H1 (cell line): ENCODE results near the gene FADS6. TPM values are rescaled to one million over a fixed set of nuclear protein-coding genes. Genes with fewer than 3 reads are reported as not detected.

Source experiments
- CTCF ChIA-PET: fragments of 300-600 bp; sonication (Branson Sonifier 250); formaldehyde crosslinking; loops from one replicate; lab custom pipeline; 2021; ENCODE audit not compliant: partially characterized antibody; lab: Charles Lee
- POLR2A ChIA-PET: fragments of 300-600 bp; sonication (Branson Sonifier 250); formaldehyde crosslinking; loops from one replicate; lab custom pipeline; 2021; ENCODE audit warnings: inconsistent platforms; ENCODE audit not compliant: partially characterized antibody; lab: Charles Lee
- DNase-seq, 2 experiments: peaks; one replicate each; pipeline versions ENCODE4 v3.0.0 to v3.0.0-alpha.2; 2010 to 2022; ENCODE audit warnings: low spot score in 2 of 2, low read depth in 1 of 2, mixed read lengths in 1 of 2
- FAIRE-seq: peaks from 2 replicates; lab custom pipeline; 2011; peaks lifted over from hg19 to GRCh38; lab: Jason Lieb, UNC
- H2AFZ ChIP-seq: 2 replicates; pipeline ENCODE4 v1.8.1; 2012; ENCODE audit warnings: low read length, inconsistent platforms
- H2AK5ac ChIP-seq: 2 replicates; pipeline ENCODE4 v1.6.1; 2013; ENCODE audit warnings: low read depth, low read length
- H2BK120ac ChIP-seq: replicated peaks from 2 replicates; pipeline ENCODE3; 2013; ENCODE audit warnings: low read depth, low read length, inconsistent platforms
- H2BK12ac ChIP-seq: 2 replicates; pipeline ENCODE4 v1.6.1; 2013; ENCODE audit warnings: low read depth, low read length
- H2BK15ac ChIP-seq: 2 replicates; pipeline ENCODE4 v1.6.1; 2013; ENCODE audit warnings: low read length
- H2BK20ac ChIP-seq: 2 replicates; pipeline ENCODE4 v1.6.1; 2013; ENCODE audit warnings: low read length
- H2BK5ac ChIP-seq: 2 replicates; pipeline ENCODE4 v1.6.1; 2013; ENCODE audit warnings: low read depth, low read length
- H3K14ac ChIP-seq: 2 replicates; pipeline ENCODE4 v1.6.1; 2013; ENCODE audit warnings: inconsistent platforms; ENCODE audit not compliant: insufficient read length
- H3K18ac ChIP-seq: 2 replicates; pipeline ENCODE4 v1.6.1; 2013; ENCODE audit warnings: low read length; ENCODE audit errors: extremely low read depth
- H3K23ac ChIP-seq: 2 replicates; pipeline ENCODE4 v1.6.1; 2013; ENCODE audit warnings: inconsistent platforms; ENCODE audit not compliant: insufficient read length
- H3K23me2 ChIP-seq: 2 replicates; pipeline ENCODE4 v1.6.1; 2013; ENCODE audit warnings: low read depth, low read length
- H3K27ac ChIP-seq: 2 replicates; pipeline ENCODE4 v1.6.1; 2011; ENCODE audit warnings: low read depth, low read length, inconsistent platforms
- H3K27me3 ChIP-seq, 4 experiments: replicated peaks in 1 of 4; 1 replicate in 1 of 4; 2 replicates in 3 of 4; pipeline versions ENCODE4 v1.6.1 to v1.8.1; 2011 to 2013; ENCODE audit warnings: low read length in 3 of 4, mild to moderate bottlenecking in 3 of 4, inconsistent platforms in 2 of 4, mixed read lengths in 2 of 4, moderate library complexity in 1 of 4; ENCODE audit not compliant: control insufficient read depth in 3 of 4, insufficient read depth in 3 of 4; ENCODE audit errors: extremely low read depth in 1 of 4
- H3K36me3 ChIP-seq, 4 experiments: 2 replicates each; pipeline versions ENCODE4 v1.6.1 to v1.8.1; 2011 to 2013; ENCODE audit warnings: mild to moderate bottlenecking in 4 of 4, low read length in 3 of 4, moderate library complexity in 2 of 4, control low read depth in 1 of 4, inconsistent platforms in 1 of 4; ENCODE audit not compliant: insufficient read depth in 4 of 4, control insufficient read depth in 2 of 4
- H3K4ac ChIP-seq: replicated peaks from 2 replicates; pipeline ENCODE3; 2013; ENCODE audit warnings: low read length, low read depth, mixed read lengths, inconsistent platforms; ENCODE audit not compliant: insufficient read length
- H3K4me1 ChIP-seq, 4 experiments: replicated peaks in 1 of 4; 1 replicate in 1 of 4; 2 replicates in 3 of 4; pipeline versions ENCODE4 v1.6.1 to v1.8.1; 2011 to 2013; ENCODE audit warnings: low read length in 3 of 4, inconsistent platforms in 2 of 4, mixed read lengths in 1 of 4; ENCODE audit not compliant: insufficient read depth in 4 of 4, control insufficient read depth in 3 of 4
- H3K4me2 ChIP-seq, 2 experiments: 2 replicates each; pipeline versions ENCODE4 v1.6.1 to v1.8.1; 2011 to 2013; ENCODE audit warnings: low read depth in 2 of 2, low read length in 2 of 2, control low read depth in 1 of 2, inconsistent platforms in 1 of 2, mild to moderate bottlenecking in 1 of 2; ENCODE audit not compliant: insufficient read depth in 1 of 2
- H3K4me3 ChIP-seq, 4 experiments: fragments of 200-600, 300-600 bp in 1 of 4; sonication (generic), shearing (Covaris generic), sonication (Bioruptor Twin) in 1 of 4; 2 replicates each; pipeline versions ENCODE4 v1.5.1 to v1.8.1; 2011 to 2016; ENCODE audit warnings: low read length in 4 of 4, low read depth in 3 of 4, control low read depth in 2 of 4, inconsistent platforms in 2 of 4, mild to moderate bottlenecking in 2 of 4, mixed read lengths in 1 of 4, moderate library complexity in 1 of 4; ENCODE audit not compliant: insufficient read depth in 2 of 4; ENCODE audit errors: extremely low read depth in 1 of 4
- H3K56ac ChIP-seq: replicated peaks from 2 replicates; pipeline ENCODE3; 2013; ENCODE audit warnings: low read depth, mild to moderate bottlenecking, mixed read lengths, low read length, inconsistent platforms; ENCODE audit not compliant: insufficient read length
- H3K79me1 ChIP-seq: 2 replicates; pipeline ENCODE4 v1.6.1; 2013; ENCODE audit warnings: low read depth, low read length, control low read depth
- H3K79me2 ChIP-seq, 2 experiments: 2 replicates each; pipeline versions ENCODE4 v1.6.1 to v1.8.1; 2012 to 2013; ENCODE audit warnings: low read length in 2 of 2, mild to moderate bottlenecking in 2 of 2, inconsistent platforms in 1 of 2; ENCODE audit not compliant: insufficient read depth in 2 of 2, control insufficient read depth in 1 of 2
- H3K9ac ChIP-seq, 4 experiments: replicated peaks in 1 of 4; 1 replicate in 1 of 4; 2 replicates in 3 of 4; pipeline versions ENCODE4 v1.6.1 to v1.8.1; 2011 to 2013; ENCODE audit warnings: low read depth in 3 of 4, low read length in 3 of 4, control low read depth in 2 of 4, mild to moderate bottlenecking in 2 of 4, moderate library complexity in 2 of 4, inconsistent platforms in 1 of 4; ENCODE audit errors: extremely low read depth in 1 of 4
- H3K9me3 ChIP-seq, 2 experiments: 2 replicates each; pipeline versions ENCODE4 v1.6.1 to v1.8.1; 2012 to 2013; ENCODE audit warnings: mild to moderate bottlenecking in 2 of 2, moderate library complexity in 2 of 2, control low read depth in 1 of 2, inconsistent platforms in 1 of 2, low read depth in 1 of 2, low read length in 1 of 2, mixed read lengths in 1 of 2; ENCODE audit not compliant: insufficient read depth in 2 of 2
- H4K20me1 ChIP-seq, 2 experiments: replicated peaks in 1 of 2; 2 replicates each; pipeline versions ENCODE3 to v1.8.1; 2011 to 2013; ENCODE audit warnings: inconsistent platforms in 2 of 2, low read length in 2 of 2, mild to moderate bottlenecking in 1 of 2; ENCODE audit not compliant: insufficient read depth in 2 of 2, control insufficient read depth in 1 of 2
- H4K5ac ChIP-seq: 2 replicates; pipeline ENCODE4 v1.6.1; 2013; ENCODE audit warnings: low read length, low read depth, mixed read lengths, inconsistent platforms; ENCODE audit not compliant: insufficient read length
- H4K8ac ChIP-seq: 2 replicates; pipeline ENCODE4 v1.8.0; 2013; ENCODE audit warnings: mild to moderate bottlenecking, moderate library complexity, low read length, inconsistent platforms; ENCODE audit not compliant: insufficient read depth; ENCODE audit errors: extremely low read depth
- H4K91ac ChIP-seq: replicated peaks from 2 replicates; pipeline ENCODE3; 2013; ENCODE audit warnings: low read length, mixed read lengths, inconsistent platforms; ENCODE audit not compliant: insufficient read length
- ASH2L ChIP-seq: fragments of 200-600, 300-600 bp; sonication (generic); IDR thresholded peaks from one replicate; pipeline ENCODE4 v1.7.1; 2017; ENCODE audit warnings: low read length
- BACH1 ChIP-seq: IDR thresholded peaks from 2 replicates; pipeline ENCODE4 v1.6.1; 2012; ENCODE audit warnings: low read length, improper control_type of control experiment
- BCL11A ChIP-seq, 2 experiments: IDR thresholded peaks; one replicate each; pipeline ENCODE4 v1.6.1; 2011; ENCODE audit warnings: low read depth in 2 of 2, low read length in 2 of 2, mild to moderate bottlenecking in 2 of 2
- EZH2 ChIP-seq: fragments of 200-600 bp; sonication (generic); IDR thresholded peaks from 2 replicates; pipeline ENCODE4 v1.7.1; 2012; ENCODE audit warnings: low read depth, mild to moderate bottlenecking, moderate library complexity, low read length, inconsistent platforms; ENCODE audit not compliant: severe bottlenecking
- JUND ChIP-seq: IDR thresholded peaks from 2 replicates; pipeline ENCODE4 v1.6.1; 2011; ENCODE audit warnings: mild to moderate bottlenecking, improper control_type of control experiment, low read length
- POU5F1 ChIP-seq: IDR thresholded peaks from 2 replicates; pipeline ENCODE4 v1.6.1; 2011; ENCODE audit warnings: low read depth, mild to moderate bottlenecking, low read length, moderate library complexity
- RAD21 ChIP-seq, 2 experiments: IDR thresholded peaks in 1 of 2; conservative IDR thresholded peaks in 1 of 2; 2 replicates each; pipeline ENCODE4 v1.6.1; 2011; ENCODE audit warnings: low read depth in 2 of 2, low read length in 2 of 2, improper control_type of control experiment in 1 of 2, inconsistent platforms in 1 of 2, mild to moderate bottlenecking in 1 of 2, moderate library complexity in 1 of 2
- RBBP5 ChIP-seq: IDR thresholded peaks from 2 replicates; pipeline ENCODE4 v1.7.1; 2012; ENCODE audit warnings: low read depth, mild to moderate bottlenecking, inconsistent platforms, low read length, moderate library complexity, borderline replicate concordance
- RNF2 ChIP-seq: fragments of 200-900, 300-1000 bp; sonication (generic); IDR thresholded peaks from 2 replicates; pipeline ENCODE4 v1.7.1; 2016; ENCODE audit warnings: borderline replicate concordance, low read depth, mild to moderate bottlenecking, antibody characterized with exemption, low read length; ENCODE audit not compliant: poor library complexity, severe bottlenecking; ENCODE audit errors: missing control alignments
- SP2 ChIP-seq: IDR thresholded peaks from 2 replicates; pipeline ENCODE4 v1.6.1; 2012; ENCODE audit warnings: mild to moderate bottlenecking, low read length, inconsistent platforms
- TBP ChIP-seq: IDR thresholded peaks from 2 replicates; pipeline ENCODE4 v1.6.1; 2011; ENCODE audit warnings: low read depth, low read length, improper control_type of control experiment
- WGBS, 2 experiments: shearing (Covaris generic) in 1 of 2; methylation state at CpG; one replicate each; pipeline versions ENCODE4 v1.1.6 to v1.1.7; 2013 to 2015; ENCODE audit warnings: low lambda C conversion rate in 2 of 2, mixed read lengths in 2 of 2, inconsistent platforms in 1 of 2, low coverage in 1 of 2, missing lambda C conversion rate in 1 of 2; ENCODE audit not compliant: insufficient replicate concordance in 2 of 2, insufficient coverage in 1 of 2, insufficient read length in 1 of 2; ENCODE audit errors: extremely low coverage in 1 of 2, missing lambda C conversion rate in 1 of 2; 5-methylcytosine and 5-hydroxymethylcytosine counted together
- polyA plus RNA-seq, 7 experiments: library from polyadenylated mRNA; depleted of rRNA in 3 of 7; stranded (reverse) in 5 of 7; unstranded in 2 of 7; fragments of >200 nt in 5 of 7; fragments of 200-250 nt in 2 of 7; gene quantifications; 1 replicate in 5 of 7; 2 replicates in 1 of 7; 4 replicates in 1 of 7; pipeline versions ENCODE4 v1.2.1 to v1.2.3, GENCODE V29; 2011 to 2013; ENCODE audit warnings: missing spikeins in 2 of 7, mixed read lengths in 2 of 7
- total RNA-seq: library from RNA; stranded (reverse); fragmentation: NEBNext Ultra II Directional; extraction: Animal tissue kit (Norgen Biotek cat#: 25700); gene quantifications from 2 replicates; pipeline ENCODE4 v1.2.1, GENCODE V29; 2021
- TF ChIP-seq, protein P1 (sequence below): IDR thresholded peaks from 2 replicates; pipeline ENCODE4 v1.6.1; 2011; ENCODE audit warnings: low read depth, mild to moderate bottlenecking, low read length; ENCODE audit not compliant: insufficient read depth

FADS6 gene
- total and polyA plus RNA-seq, 2 of the 8 experiments (the other 6 are each of a cell fraction or from before 2014, with no cell fraction given): 0.56 to 2.5 TPM

DNA sequence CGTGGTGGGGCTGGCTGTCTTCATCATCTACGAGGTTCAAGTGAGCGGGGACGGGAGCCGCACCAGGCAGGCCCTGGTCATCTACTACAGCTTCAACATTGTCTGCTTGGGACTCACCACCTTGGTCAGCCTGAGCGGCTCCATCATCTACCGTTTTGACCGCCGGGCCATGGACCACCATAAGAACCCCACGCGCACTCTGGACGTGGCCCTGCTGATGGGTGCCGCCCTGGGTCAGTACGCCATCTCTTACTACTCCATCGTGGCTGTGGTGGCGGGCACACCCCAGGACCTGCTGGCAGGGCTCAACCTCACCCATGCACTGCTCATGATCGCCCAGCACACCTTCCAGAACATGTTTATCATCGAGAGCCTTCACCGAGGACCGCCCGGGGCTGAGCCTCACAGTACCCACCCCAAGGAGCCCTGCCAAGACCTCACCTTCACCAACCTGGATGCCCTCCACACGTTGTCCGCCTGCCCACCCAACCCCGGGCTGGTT lies 37.2 kb upstream of the FADS6 start:
- Histone ChIP-seq H2BK120ac (no peak overlapping the region), H2BK20ac (no peak overlapping the region), H4K8ac (0 out of 2 replicates have a peak overlapping the region, but pooled peaks have one; percentile 16), H4K91ac (no peak overlapping the region), H3K4me3 (no peak overlapping the region), H2AK5ac (no peak overlapping the region), H2BK15ac (no peak overlapping the region; the same call in 1 of the 2 replicates), H3K4me2 (no peak overlapping the region), H3K79me2 (no peaks in the 10 kb centered on the region), H3K27ac (no peak overlapping the region), H2BK12ac (0 out of 2 replicates have a peak overlapping the region, but pooled peaks have one; percentile 50), H4K5ac (no peak overlapping the region), H3K36me3 (no peaks in the 10 kb centered on the region), H3K4ac (no peak overlapping the region), H3K9ac (no peak overlapping the region), H3K56ac (no peak overlapping the region), H3K9me3 (no peaks in the 10 kb centered on the region), H3K79me1 (no peaks in the 10 kb centered on the region), H3K14ac (no peak overlapping the region), H3K18ac (no peak overlapping the region), H3K23ac (no peak overlapping the region), H3K4me1 (peaks cover 0 to 4% (median 3%) of the 10 kb centered on the region in 4 experiments; a peak in 3 of 7 replicates), H3K23me2 (peaks cover 3% of the 10 kb centered on the region; the same call in 1 of the 2 replicates), H2BK5ac (no peak overlapping the region), H3K27me3 (peaks cover 13 to 54% (median 45%) of the 10 kb centered on the region in 4 experiments), H4K20me1 (peaks cover 0 to 3% of the 10 kb centered on the region in 2 experiments), H2AFZ (no peak overlapping the region)
- no peak for DNase-seq
- WGBS, 2 experiments: 89% methylated on average over 24 of the region's 24 CpGs; no CpG with 5 or more reads in 1 of the 2 experiments
- ChIA-PET POLR2A (no interaction called here), CTCF (interaction anchor here (1.1 to 49.9 kb wide), 2 partner anchors 11 to 21 kb away, joined by 4 to 1072 read pairs; no protein-coding TSS in a partner anchor)
- FAIRE-seq: no peak
- TF ChIP-seq RNF2 (no peak), RAD21 (IDR thresholded peaks at IDR 0.05 in 1 of 2, conservative IDR thresholded peaks at IDR 0.05 in 1 of 2; ENCODE audit: low read depth in 2 of 2, low read length in 2 of 2) (no peak), EZH2 (no peak), TBP (no peak), RBBP5 (no peak), BCL11A (IDR thresholded peaks at IDR 0.05; ENCODE audit: low read depth in 2 of 2, low read length in 2 of 2) (no peak), SP2 (no peak), JUND (no peak), BACH1 (no peak), POU5F1 (no peak), ASH2L (no peak)
- TF ChIP-seq, protein P1, sequence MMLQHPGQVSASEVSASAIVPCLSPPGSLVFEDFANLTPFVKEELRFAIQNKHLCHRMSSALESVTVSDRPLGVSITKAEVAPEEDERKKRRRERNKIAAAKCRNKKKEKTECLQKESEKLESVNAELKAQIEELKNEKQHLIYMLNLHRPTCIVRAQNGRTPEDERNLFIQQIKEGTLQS: no peak
